CD4-positive, alpha-beta T cell (primary cell): ENCODE results near the gene FMNL2. TPM values are rescaled to one million over a fixed set of nuclear protein-coding genes. Genes with fewer than 3 reads are reported as not detected.

Experiments
- ATAC-seq: fragments of 200-7000 bp; cut with Tn5 transposase; one replicate; pipeline ENCODE4 v1.10.0; 2022; ENCODE audit warnings: mild to moderate bottlenecking; ENCODE audit not compliant: poor library complexity
- CTCF ChIA-PET: fragments of 350-600 bp; sonication (Branson Sonifier 250); formaldehyde crosslinking; loops from one replicate; lab custom pipeline; 2021; ENCODE audit warnings: antibody characterized with exemption, inconsistent platforms; lab: Charles Lee
- POLR2A ChIA-PET: fragments of 350-600 bp; sonication (Branson Sonifier 250); formaldehyde crosslinking; loops from one replicate; lab custom pipeline; 2021; ENCODE audit warnings: antibody characterized with exemption, inconsistent platforms; lab: Charles Lee
- DNase-seq, 14 experiments: peaks; one replicate each; pipeline ENCODE4 v3.0.0-alpha.2; 2013 to 2020; ENCODE audit warnings: mixed read lengths in 2 of 14
- H3K27ac ChIP-seq, 2 donors: one replicate each; pipeline versions ENCODE4 v1.5.1 to v1.7.0; 2013; ENCODE audit warnings: low read length in 2 of 2, low read depth in 1 of 2, mild to moderate bottlenecking in 1 of 2
- H3K27me3 ChIP-seq, 2 experiments: 1 replicate in 1 of 2; 2 replicates in 1 of 2; pipeline versions ENCODE4 v1.6.1 to v1.7.0; 2013; ENCODE audit warnings: low read length in 2 of 2, control low read depth in 1 of 2, mild to moderate bottlenecking in 1 of 2, moderate library complexity in 1 of 2; ENCODE audit not compliant: insufficient read depth in 2 of 2, control insufficient read depth in 1 of 2
- H3K36me3 ChIP-seq: one replicate; pipeline ENCODE4 v1.6.1; 2013; ENCODE audit warnings: low read length, control low read depth; ENCODE audit not compliant: insufficient read depth
- H3K4me1 ChIP-seq: one replicate; pipeline ENCODE4 v1.6.1; 2013; ENCODE audit warnings: low read length, control low read depth; ENCODE audit not compliant: insufficient read depth
- H3K4me3 ChIP-seq: one replicate; pipeline ENCODE4 v1.5.1; 2013; ENCODE audit warnings: mild to moderate bottlenecking, low read length, moderate library complexity
- H3K9me3 ChIP-seq, 2 experiments: 1 replicate in 1 of 2; 2 replicates in 1 of 2; pipeline versions ENCODE4 v1.6.1 to v1.7.0; 2013; ENCODE audit warnings: low read length in 2 of 2, mild to moderate bottlenecking in 2 of 2, control low read depth in 1 of 2, moderate library complexity in 1 of 2; ENCODE audit not compliant: control insufficient read depth in 1 of 2, insufficient read depth in 1 of 2
- H3K27ac Mint-ChIP-seq: one replicate; pipeline ENCODE4 v1.8.0; 2020; ENCODE audit warnings: mixed read lengths
- H3K27me3 Mint-ChIP-seq: one replicate; pipeline ENCODE4 v1.8.0; 2021; ENCODE audit warnings: mixed read lengths
- H3K36me3 Mint-ChIP-seq: one replicate; pipeline ENCODE4 v1.8.0; 2021; ENCODE audit warnings: low read depth, mixed read lengths
- H3K4me1 Mint-ChIP-seq: one replicate; pipeline ENCODE4 v1.8.0; 2021; ENCODE audit warnings: low read depth, mixed read lengths
- H3K4me3 Mint-ChIP-seq: one replicate; pipeline ENCODE4 v1.8.0; 2020; ENCODE audit warnings: mild to moderate bottlenecking, mixed read lengths
- H3K9me3 Mint-ChIP-seq: one replicate; pipeline ENCODE4 v1.8.0; 2020; ENCODE audit warnings: mixed read lengths
- intact Hi-C, 2 experiments: fragments of 100-400 bp; cut with DNase I in 1 of 2; cut with micrococcal nuclease in 1 of 2; formaldehyde crosslinking; loops; one replicate each; pipeline versions ENCODE4 v1.15.1 to v1.9.0; 2023 to 2025; cut with DNase I, micrococcal nuclease
- total RNA-seq, 174 experiments: library from RNA in 2 of 174; stranded (reverse) in 2 of 174; gene quantifications; one replicate each; pipeline ENCODE4 v1.2.3 and lab custom pipeline; 2021 to 2026
- TF ChIP-seq, protein P1 (sequence below): fragments of 200-600 bp; IDR thresholded peaks from one replicate; pipeline ENCODE4 v1.8.0; 2022; ENCODE audit warnings: antibody characterized with exemption, mild to moderate bottlenecking

Gene FMNL2
- total RNA-seq, 2 experiments from 2014 or later, result 0.30 to 0.31 TPM

DNA sequence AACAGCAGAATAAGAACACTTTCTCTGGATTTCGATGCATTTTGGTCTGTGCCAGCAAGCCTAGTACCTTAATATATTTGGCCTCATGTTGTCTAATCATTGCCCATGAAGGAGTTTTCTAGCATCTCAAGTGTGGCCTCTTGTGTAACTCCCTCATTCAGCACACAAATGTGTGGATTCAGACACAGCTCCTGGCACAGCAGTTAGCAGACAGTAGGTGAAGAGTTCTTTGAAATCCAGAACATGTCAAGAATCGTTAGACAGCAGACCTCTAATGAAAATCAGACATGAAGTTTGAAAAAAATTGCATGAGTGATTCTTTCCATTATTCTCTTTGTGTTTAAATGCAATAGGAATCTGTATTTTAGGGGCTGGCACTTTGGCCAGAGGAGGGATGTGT lies 177.0 kb downstream of the FMNL2 start:
- Histone ChIP-seq H3K4me1 (no peaks in the 10 kb centered on the region), H3K4me3 (no peak overlapping the region), H3K27me3 (no peaks in the 10 kb centered on the region), H3K36me3 (no peaks in the 10 kb centered on the region), H3K9me3 (no peaks in the 10 kb centered on the region), H3K27ac (no peak overlapping the region)
- TF ChIP-seq, protein P1, sequence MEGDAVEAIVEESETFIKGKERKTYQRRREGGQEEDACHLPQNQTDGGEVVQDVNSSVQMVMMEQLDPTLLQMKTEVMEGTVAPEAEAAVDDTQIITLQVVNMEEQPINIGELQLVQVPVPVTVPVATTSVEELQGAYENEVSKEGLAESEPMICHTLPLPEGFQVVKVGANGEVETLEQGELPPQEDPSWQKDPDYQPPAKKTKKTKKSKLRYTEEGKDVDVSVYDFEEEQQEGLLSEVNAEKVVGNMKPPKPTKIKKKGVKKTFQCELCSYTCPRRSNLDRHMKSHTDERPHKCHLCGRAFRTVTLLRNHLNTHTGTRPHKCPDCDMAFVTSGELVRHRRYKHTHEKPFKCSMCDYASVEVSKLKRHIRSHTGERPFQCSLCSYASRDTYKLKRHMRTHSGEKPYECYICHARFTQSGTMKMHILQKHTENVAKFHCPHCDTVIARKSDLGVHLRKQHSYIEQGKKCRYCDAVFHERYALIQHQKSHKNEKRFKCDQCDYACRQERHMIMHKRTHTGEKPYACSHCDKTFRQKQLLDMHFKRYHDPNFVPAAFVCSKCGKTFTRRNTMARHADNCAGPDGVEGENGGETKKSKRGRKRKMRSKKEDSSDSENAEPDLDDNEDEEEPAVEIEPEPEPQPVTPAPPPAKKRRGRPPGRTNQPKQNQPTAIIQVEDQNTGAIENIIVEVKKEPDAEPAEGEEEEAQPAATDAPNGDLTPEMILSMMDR, result no peak
- ChIA-PET CTCF (no interaction called here), POLR2A (no interaction called here)
- Mint-ChIP-seq H3K27ac (no peak overlapping the region), H3K9me3 (no peaks in the 10 kb centered on the region), H3K27me3 (peaks cover 11% of the 10 kb centered on the region), H3K4me3 (no peak overlapping the region), H3K4me1 (no peaks in the 10 kb centered on the region), H3K36me3 (no peaks in the 10 kb centered on the region)
- intact Hi-C loops, result no loop called here
- ATAC-seq (no peak), DNase-seq (no peak)

DNA sequence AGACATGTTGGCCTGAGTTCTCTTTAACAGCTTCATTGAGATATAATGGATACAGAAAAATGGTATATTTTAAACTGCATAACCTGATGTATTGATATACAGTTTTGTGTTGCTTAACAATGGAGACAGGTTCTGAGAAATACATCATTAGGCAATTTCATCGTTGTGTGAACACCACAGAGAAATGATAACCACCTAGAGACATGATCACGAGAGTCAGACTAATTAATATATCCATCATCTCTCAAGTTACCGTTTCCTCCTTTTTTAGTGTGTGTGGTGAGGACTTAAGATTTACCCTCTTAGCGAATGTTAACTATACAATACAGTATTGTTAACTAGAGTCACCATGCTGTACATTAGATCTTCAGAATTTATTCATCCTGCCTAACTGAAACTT lies 178.1 kb downstream of the FMNL2 start:
- ATAC-seq, result no peak
- H3K27ac ChIP-seq, result no peak overlapping the region
- no peaks in the 10 kb centered on the region for H3K36me3 ChIP-seq
- TF ChIP-seq, protein P1, result no peak
- no peaks in the 10 kb centered on the region for H3K4me1 ChIP-seq
- no peak for DNase-seq
- no peaks in the 10 kb centered on the region for H3K9me3 ChIP-seq
- ChIA-PET POLR2A (no interaction called here), CTCF (no interaction called here)
- Mint-ChIP-seq H3K9me3 (no peaks in the 10 kb centered on the region), H3K27me3 (peaks cover 18% of the 10 kb centered on the region), H3K4me1 (no peaks in the 10 kb centered on the region), H3K4me3 (no peak overlapping the region), H3K36me3 (no peaks in the 10 kb centered on the region), H3K27ac (no peak overlapping the region)
- intact Hi-C loops, result no loop called here
- H3K4me3 ChIP-seq, result no peak overlapping the region
- H3K27me3 ChIP-seq, result no peaks in the 10 kb centered on the region

DNA sequence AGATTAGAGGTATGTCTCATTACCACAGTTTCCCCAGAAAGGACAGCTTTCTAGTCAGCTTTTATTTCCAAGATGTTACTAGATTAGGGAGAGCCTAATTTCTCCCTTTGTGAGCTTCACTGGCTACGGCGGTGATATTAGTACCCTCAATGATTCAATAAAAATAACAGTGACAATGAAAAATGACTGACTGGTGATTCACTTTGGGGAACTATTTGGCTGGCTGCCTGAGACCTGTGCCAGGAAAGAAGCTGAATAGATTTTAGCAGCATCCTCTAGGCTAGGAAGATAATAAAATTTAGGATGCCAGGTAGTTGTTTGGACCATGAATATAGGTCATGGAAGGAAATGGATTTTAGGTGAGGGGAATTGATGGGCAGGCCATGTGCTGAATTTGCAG lies 178.7 kb downstream of the FMNL2 start:
- Mint-ChIP-seq H3K36me3 (no peaks in the 10 kb centered on the region), H3K27ac (no peak overlapping the region), H3K27me3 (peaks cover 24% of the 10 kb centered on the region), H3K9me3 (no peaks in the 10 kb centered on the region), H3K4me1 (no peaks in the 10 kb centered on the region), H3K4me3 (no peak overlapping the region)
- CTCF ChIA-PET, result no interaction called here
- TF ChIP-seq, protein P1, result no peak
- POLR2A ChIA-PET, result no interaction called here
- H3K36me3 ChIP-seq, result no peaks in the 10 kb centered on the region
- no peak for DNase-seq
- H3K4me3 ChIP-seq, result no peak overlapping the region
- no peak for ATAC-seq
- no peaks in the 10 kb centered on the region for H3K9me3 ChIP-seq
- intact Hi-C loops, result no loop called here
- H3K27me3 ChIP-seq, result no peaks in the 10 kb centered on the region
- H3K27ac ChIP-seq, result no peak overlapping the region
- no peaks in the 10 kb centered on the region for H3K4me1 ChIP-seq
